HG03354 (cell line): ENCODE results near the gene PIP5KL1.
A peak's percentile ranks its signal among the peaks of the same experiment; 100 is the strongest.
"Not testable (repeated sequence)": the region's sequence is repeated elsewhere in the genome, so short reads cannot be mapped to it uniquely, and the experiment has no call there.

Source experiments
- ATAC-seq: cut with Tn5 transposase; IDR thresholded peaks from one replicate; pipeline ENCODE4 v1.9.1; 2021; ENCODE audit warnings: mild to moderate bottlenecking; ENCODE audit not compliant: unreplicated experiment, poor library complexity, severe bottlenecking

Gene PIP5KL1

DNA sequence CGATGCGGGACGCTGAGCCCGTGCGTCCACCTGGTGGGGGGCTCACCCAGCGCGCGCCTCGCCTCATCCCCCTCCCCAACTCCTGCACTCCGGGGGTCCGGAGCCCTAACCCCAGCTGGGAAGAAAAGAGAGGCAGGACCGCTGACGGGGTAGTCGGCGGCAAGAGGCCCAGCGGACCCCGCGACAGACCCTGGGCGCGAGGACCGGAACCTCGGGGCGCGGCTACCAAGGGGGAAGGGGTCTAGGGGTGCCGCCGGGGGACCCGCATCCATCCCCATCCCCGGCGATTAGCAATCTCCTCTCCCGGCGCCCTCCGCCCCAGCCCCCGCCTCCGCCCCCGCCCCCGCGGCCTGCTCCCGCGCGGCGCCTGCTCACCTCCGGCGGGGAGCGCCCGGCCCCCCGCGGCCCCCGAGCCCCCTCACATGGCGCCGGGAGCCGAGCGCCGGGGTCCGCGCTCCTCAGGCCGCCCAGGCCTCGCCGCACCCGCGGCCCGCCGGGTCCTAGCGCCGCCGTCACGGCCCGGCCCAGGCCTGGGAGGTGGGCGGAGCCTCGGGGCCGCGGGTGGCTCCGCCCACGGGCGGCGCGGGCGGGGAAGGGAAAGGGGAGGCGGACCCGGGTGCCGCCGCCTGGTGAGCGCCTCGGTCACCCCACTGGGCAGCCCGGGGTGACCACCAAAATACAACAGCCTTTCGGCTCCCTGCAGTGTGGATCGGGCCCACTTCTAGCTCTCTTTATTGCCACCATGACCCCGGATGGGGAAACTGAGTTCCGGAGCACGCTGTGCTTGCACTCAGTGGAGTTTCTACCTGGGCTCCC is 31.2 kb downstream of the PIP5KL1 start, which contains the start of gene ST6GALNAC6:
Gene ST6GALNAC6 (minus strand): TSS at position 476 of the 816 bp plus-strand sequence. CDS start 1,622 bp downstream, outside the sequence.
- peak; percentile 62 for ATAC-seq

DNA sequence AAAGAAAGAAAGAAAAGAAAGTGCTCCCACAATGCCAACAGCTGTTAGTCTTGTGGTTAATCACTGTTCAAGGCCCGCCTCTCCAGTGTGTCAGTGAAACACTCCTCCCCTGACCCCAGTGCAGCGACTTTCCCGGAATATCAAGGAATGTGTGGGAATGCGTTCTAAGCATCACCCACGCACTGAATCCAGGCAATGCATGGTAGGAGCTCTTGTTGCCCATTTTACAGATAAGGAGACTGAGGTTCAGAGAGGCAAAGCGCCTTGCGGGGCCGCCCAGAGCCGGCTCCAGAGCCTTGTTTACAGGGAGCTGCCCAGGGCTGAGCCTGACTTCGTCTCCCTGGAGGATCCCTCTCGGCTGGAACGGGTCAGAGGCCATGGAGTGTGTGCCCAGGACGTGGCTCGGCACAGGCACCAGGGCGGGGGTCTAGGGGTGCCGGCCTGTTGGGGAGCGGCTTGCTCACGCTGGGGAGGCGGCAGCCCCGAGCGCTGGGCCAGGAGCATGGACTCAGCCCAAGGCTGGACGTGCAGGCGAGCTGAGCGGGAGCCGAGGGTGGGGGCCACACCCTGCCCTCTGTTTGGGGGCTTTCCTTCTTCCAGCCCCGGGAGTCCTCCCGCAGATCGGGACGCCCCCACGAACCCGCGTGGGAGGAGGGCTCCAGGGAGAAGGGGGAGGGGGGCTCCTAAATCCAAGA is 32.0 kb downstream of the PIP5KL1 start:
- peak; percentile 13 for ATAC-seq

DNA sequence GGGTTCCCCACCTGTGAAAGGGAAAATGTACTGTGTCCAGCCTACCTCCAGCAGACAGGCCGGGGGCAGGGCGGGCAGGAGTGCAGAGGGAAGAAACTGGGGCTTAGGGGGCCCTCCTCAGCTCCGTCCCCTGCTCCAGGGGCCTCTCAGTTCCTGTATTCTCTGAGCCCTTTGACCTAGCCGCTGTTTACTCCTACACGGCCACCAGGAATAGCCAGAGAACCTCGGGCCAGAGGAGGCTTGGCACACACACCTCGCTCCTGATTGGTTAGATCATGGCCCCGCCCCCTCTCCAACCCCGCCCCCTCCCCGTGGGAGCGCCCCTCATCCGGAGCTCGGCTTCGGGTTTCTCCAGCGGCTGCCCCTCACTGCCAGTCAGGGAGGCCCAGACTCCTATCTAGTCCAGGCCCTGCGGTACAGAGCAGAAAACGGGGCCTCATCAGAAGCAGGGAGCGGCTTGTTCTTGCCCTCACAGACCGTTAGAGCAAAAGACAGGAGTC is 33.3 kb downstream of the PIP5KL1 start:
- ATAC-seq: no peak

DNA sequence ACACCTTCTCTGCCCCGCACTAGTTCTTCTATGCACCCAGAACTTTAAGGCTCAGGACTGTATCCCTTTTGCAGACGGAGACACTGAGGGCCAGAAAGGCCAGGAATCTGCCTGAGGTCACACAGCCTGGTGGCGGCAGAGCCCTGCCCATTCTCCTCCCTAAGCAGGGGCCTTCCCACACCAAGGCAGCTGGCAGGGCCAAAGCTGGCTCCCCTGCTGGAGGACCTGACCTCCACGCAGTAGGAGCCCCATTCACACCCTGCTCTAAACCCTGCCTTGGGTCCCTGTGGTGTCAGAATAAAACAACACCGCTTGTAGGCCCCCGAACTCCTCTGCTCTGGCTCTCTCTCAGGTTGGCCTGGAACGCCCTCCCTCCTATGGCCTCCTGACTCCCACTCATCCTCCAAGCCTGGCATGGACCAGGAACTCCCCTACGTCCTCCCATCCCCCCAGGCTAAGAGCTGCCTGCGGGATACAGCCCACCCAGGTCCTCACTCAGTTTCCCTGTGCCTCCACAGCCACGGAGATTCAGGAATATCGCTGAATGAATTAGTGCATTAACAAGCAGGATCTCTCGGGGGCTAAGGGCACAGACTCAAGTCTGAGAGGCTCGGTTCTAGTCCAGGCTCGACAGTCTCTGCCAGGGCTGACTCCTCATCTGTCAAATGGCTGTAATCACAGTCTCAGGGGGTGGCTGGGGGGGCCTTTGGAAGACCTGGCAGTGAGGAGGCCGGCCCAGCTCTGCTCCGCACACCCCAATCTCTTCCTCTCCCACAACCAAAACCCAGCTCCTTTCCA is 34.0 kb downstream of the PIP5KL1 start:
- no peak for ATAC-seq

DNA sequence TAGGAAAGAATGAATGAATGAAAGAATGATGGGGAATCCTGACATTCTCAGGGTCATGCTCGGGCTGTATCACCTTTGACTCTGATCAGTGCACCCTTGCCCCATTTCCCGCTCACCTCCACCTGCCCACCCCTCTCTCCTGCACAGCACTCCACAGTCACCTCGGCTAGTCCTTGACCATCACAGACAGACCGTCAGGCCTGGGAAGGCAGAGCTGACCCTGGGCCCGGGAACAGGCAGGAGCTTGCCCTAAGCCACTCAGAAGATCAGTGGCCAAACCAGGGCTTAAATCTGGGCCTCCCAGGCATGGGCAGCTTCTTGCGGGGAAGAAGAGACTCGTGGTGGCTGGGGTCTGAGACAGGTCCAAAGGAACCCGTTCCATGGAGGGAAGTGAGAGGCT is 34.8 kb downstream of the PIP5KL1 start:
- no peak for ATAC-seq

DNA sequence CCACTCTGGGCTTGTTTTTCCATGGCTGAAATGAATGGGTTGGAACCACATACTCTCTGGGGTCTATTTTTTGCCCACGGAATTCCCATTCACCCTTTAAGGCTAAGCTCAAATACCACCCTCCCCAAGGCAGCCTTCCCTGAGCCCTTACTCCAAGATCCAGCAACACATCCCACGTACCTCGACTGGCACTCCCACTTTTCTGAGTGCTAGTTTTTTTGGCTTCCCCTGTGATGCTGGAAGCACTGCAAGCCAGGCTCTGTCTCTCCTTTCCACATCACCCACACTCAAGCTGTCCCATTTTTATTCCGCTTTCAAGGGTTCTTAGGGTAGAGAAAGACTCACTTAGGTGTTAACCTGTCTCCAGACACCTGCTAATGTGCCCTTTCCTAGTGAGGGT is 37.2 kb downstream of the PIP5KL1 start:
- no peak for ATAC-seq

DNA sequence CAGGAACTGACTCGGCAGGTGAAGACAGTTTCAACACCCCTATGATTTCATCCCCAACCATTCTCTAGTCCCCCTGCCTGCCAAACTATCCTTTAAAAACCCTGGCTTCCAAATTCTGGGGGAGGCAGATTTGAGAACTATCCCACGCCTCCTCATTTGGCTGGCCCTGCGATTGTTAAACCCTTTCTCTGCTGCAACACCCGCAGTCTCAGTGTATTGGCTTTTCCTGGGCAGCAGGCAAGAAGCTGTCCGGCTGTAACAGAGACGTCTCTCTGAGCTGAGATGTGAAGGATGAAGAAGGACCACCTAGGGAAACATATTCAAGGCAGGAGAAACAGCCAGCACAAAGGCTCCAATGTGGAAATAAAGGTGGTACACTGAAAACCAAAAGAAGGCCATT is 37.7 kb downstream of the PIP5KL1 start:
- no peak for ATAC-seq

DNA sequence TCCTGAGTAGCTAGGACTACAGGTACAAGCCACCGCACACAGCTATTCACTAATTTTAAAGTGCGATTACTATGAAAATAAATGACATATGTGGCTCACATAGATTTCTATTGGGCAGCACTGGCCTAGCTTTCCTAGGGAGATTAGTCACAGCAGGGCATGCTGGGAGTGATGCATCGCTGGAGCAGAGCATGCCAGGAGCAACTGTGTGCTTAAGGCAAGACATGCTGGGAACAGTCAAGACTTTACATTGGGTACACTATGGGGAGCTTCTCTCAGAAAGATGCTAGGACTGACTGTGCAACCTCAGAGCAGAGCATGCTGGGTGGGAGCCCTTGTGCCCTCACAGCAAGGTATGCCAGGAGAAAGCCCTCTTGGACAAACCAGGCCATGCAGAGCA is 40.5 kb downstream of the PIP5KL1 start:
- no peak for ATAC-seq

DNA sequence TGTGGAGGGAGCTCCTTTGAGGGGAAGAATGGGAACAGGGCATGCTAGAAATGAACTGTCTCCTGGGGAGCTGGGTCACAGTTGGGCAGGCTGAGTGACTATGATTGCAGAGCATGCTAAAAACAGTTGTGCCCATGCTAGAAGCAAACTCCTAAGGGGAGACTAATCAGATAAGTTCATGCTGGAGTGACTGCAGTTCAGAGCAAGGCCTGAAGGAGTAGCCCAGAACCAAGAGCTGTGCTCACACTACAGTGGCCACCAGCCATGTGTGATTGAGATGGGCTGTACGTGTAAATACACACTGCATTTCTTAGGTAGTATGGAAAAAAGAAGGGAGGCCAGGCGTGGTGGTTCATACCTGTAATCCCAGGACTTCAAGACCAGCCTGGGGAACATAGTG is 42.8 kb downstream of the PIP5KL1 start:
- no peak for ATAC-seq

DNA sequence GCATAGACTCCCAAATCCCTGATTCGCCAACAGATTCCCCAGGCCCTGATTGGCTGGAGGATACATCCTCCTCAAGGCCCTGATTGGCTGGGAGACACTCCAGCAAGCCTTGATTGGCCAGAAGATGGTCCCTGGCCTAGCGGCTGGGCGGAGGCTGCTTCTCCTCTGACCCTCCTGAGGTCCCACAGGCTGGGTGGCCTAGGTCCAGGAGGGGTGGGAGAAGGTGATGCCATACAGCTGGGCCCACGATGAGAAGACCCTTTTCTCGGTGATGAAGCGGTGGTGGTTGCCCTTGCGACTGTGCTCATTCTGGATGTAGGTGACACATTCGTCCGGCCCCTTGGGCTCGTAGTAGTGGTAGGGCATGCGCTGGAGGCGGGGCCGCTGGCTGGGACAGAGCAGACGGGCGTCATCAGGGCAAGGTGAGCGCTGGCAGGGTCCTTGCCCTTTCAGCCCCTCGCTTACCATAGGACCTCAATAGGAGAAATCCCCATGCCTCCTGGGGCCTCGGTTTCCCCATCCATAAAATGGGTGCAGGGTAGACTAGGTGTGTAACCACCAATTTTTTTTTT is 44.1 kb downstream of the PIP5KL1 start:
- no peak for ATAC-seq

DNA sequence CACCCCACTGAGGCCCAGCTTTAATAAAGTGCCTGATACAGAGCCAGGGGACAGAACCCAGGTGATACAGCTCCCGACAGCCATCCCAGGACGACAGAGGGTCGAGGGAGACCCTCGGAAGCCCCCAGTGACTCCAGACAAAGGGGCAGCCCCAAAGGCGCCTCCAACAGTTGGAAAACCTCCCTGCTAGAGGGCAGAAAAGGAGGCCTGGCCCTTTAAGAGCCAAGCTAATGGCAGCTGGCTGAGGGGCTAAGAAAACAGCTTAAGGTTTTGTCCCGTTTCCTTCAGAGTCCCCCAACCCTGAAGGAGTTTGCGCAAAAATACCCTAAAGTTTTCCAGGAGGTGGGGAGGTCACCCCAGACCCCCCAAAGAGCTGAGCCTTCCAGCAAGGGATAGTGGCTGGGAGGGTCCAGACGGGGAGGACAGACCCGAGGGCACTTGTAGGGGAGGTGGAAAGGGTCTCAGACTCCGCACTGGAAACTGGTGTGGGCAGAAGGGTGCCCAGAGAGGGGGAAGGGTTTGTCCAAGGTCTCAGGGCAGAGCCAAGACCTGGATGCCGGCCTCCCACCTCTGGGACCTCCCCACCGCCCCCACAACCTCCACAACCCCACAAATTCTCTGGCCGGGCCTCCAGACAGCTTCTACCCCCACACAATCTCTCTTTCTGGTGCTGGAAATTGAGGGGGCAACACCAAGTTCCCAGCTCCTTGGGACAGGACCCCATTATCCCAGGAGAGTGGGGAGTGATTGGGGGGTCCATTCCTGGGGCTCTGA is 44.9 kb downstream of the PIP5KL1 start:
- no peak for ATAC-seq

DNA sequence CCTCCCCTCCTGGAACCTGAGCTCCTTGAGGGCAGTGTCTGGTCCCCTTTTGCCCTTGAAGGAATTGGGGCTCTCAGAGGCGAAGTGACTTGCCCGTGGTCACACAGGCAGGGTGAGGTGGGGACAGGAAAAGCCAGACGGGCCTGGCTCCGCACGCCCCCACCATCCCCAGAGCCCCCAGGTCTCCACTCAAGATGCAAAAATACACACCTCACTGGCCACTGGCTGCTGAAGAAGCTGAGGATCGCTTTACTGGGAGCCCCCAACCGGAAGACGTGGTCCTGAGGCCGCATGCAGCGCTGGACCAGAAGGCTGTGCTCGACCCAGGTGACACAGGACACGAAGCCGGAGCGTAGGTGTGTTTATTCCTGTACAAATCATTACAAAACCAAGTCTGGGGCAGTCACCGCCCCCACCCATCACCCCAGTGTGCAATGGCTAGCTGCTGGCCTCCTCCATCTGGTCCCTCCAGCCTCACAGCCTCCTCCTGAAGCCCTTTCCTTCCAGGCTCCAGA is 45.5 kb downstream of the PIP5KL1 start:
- ATAC-seq: no peak

DNA sequence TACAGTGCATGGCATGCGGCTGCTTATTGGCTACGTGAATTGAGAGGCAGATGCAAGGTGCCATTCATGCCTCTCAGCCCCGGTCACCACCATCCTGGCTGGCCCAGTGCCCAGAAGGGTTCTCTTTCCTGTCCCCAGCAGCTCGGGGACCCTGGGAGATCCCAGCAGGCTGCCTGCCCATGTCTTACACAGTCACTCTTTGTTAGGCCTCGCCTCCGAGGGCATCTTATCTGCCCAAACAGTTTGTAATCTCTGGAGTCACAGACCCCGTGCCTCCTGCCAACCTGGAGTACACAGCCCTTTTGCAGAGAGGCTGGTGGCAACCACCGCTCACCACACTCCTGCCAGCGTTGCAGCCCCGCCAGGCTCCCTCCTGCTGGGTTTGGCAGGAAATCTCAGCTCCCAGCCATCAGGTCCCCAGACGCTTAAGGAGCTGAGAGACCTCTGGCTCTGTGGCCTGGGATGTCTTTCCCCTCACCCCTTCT is 46.1 kb downstream of the PIP5KL1 start:
- ATAC-seq: no peak

DNA sequence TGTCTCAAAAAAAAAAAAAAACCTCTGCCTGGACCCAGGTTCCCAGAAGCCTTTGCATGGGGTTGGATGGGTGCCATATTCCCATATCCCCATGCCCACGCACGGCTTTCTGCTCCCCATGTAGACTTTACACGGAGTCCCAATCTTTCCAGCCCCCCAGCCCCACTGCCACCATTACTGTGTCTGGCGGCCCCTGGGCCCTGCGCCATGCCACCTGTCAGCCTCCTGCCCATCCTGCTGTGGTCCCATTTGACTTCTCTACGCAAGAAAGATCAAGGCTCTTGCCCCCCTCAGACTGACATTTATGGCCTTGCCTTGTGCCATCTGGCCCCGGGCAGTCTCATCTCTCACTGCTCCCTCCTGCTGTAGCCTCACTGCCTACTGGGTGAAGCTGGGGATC is 46.6 kb downstream of the PIP5KL1 start:
- ATAC-seq: no peak

DNA sequence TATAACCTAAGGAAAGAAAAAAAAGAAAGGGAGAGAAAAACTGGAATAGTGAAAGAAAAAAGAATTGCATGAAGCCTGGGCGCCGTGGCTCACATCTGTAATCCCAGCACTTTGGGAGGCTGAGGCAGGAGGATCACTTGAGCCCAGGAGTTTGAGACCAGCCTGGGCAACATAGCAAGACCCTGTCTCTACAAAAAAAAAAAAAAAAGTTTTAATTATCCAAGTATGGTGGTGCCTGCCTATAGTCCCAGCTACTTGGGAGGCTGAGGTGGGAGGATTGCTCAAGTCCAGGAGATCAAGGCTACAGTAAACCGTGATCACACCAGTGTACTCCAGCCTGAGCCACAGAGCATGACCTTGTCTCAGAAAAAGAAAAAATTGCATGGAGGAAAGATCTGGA is 48.9 kb downstream of the PIP5KL1 start:
- not testable (repeated sequence) for ATAC-seq

DNA sequence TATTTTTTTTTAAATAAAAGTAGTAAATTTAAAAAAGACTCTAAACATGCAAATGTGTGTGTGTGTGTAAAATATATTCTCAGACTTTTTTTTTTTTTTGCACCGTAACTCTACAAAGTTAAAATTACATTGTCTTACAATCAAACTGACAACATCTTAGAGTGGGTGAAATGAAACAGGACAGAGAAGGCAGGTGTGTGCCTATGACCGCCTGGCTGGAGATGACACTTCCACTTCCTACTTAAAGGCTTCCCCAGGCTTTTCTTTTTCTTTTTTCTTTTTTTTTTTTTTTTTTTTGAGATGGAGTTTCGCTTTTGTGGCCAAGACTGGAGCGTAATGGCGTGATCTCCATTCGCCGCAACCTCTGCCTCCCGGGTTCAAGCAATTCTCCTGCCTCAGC is 50.4 kb downstream of the PIP5KL1 start:
- ATAC-seq: no peak

DNA sequence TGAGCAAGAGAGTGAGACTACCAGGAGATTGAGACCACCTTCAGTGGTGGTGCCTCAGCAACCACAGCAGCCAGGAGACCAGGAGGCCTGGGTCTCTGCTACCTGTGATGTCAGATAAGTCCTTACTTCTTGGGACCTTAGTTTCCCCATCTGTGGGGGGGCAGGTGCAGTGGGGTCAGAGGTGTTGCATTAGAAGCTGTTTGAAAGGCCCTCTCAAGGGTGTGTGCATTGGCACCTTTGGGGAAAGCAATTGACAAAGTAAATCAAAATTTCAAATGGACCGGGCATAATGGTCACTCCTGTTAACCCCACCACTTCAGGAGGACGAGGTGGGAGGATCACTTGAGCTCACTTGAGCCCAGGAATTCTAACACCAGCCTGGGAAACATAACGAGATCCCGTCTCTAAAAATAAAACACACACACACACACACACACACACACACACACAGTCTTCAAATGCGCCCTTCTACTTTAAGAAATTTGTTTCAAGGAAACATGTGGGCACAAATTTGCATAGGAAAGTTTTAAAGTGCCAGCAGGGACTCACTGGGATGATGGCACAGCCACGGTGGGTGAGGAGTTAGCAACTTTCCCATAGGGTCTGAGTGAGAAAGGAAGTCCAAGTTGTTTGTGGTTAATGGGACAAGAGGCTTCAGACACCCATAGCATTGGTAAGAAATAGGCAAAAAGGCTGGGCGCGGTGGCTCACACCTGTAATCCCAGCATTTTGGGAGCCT is 51.8 kb downstream of the PIP5KL1 start:
- ATAC-seq: no peak

DNA sequence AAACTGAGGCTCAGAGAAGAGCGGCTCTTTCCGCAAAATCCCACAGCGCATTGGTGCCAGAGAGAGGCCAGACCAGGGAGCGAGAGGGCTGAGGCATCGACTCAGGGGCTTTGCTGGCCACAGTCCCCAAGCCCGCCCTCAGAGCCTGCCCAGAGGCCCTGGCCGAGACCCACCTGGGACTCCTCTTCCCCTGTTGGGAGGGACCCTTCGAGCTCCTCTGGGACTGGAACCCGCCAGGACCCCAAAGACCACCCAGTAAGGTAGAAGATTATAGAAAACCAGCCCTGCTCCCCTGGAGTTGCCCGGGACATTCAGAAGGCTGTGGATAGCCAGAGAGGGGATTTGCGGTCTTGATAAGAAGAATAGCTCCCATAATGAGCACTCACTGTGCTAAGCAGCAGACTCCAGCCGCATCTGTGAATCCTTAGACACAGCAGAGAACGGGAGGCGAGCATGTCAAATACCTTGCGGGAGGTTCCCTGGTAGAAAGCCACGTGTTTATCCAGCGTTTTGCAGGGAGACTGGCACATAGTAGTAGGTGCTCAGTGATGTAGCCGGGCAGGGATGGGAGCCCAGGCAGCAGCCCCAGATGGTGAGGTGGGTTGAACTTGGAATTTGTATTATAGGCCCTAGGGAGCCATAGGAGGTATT is 52.5 kb downstream of the PIP5KL1 start:
- no peak for ATAC-seq
